DLD1 (cell line): Measurements from ENCODE around the gene ARID3A.
"Not testable (repeated sequence)": the region's sequence is repeated elsewhere in the genome, so short reads cannot be mapped to it uniquely, and the experiment has no call there.

Experiments
- in situ Hi-C: cut with HindIII; loops from 2 replicates; pipeline ENCODE4 v1.10.0; 2017; ENCODE audit warnings: low sequenced_read_pairs

Gene ARID3A

GRCh38 chr19:1014161-1015060, 88.6 kb downstream of the ARID3A start:
- in situ Hi-C loops, result no loop called here

GRCh38 chr19:1015061-1015781, 89.4 kb downstream of the ARID3A start:
- in situ Hi-C loops, result no loop called here

DNA sequence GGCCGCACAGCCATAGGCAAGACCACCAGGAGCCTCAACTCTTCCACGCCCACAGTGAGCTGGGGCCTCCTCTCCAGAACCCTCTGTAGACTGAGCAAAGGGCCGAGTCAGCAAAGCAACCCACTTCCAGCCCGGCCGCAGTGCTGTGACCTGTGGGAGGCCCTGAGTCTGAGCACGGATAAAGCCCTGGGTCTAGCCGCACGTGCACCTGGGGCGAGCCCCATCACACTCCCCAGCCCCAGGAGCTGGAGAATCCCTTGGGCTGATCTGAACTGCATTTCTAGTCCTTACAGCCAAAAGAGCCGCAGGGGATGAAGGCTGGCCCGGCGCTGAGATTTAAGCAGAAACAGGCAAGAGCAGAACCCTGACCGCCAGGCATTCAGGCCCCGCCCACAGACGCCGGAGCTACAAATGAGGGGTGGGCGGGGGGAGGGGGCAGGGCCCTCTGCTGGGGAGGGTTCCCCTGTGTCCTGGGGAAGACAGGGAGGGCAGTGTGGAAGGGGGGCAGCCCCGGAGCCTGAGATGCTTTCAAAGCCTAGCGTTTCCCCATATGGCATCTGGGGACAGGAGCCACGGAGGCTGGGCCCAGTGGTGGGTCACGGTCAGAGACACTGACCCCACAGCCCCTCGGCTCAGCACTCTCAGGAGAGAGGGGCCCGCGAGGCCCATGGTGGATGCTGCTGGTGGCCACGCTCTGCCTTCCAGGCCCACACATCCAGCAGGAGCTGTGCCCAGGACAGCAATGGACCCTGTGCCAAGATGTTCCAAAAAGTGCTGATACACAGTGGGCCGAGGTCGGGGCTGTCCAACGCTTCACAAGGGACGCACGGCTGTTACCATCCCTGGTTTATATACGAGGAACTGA, 90.2 kb downstream of the ARID3A start:
- in situ Hi-C loops, result no loop called here

DNA sequence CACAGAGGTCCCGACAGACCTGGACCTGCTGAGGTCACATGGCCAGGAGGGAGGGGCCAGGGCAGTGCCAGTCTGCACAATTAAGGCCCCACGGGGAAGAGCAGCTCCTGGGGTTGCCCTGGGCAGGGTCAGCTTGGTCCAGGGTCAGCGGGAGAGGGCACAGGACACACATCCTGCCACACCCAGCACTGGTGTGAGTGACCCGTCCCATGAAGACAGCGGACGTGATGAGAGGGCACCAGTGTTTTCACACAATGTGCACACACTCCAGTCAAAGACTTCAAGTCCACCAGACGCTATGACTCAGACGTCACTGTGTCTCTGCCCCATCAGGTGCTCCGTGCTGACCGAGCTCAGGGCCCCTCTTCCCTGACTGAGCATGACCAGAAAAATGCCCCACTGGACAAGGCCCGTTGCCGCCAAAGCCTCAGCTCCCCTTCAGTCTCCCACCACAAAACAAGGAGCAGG, 90.8 kb downstream of the ARID3A start:
- in situ Hi-C loops, result no loop called here

DNA sequence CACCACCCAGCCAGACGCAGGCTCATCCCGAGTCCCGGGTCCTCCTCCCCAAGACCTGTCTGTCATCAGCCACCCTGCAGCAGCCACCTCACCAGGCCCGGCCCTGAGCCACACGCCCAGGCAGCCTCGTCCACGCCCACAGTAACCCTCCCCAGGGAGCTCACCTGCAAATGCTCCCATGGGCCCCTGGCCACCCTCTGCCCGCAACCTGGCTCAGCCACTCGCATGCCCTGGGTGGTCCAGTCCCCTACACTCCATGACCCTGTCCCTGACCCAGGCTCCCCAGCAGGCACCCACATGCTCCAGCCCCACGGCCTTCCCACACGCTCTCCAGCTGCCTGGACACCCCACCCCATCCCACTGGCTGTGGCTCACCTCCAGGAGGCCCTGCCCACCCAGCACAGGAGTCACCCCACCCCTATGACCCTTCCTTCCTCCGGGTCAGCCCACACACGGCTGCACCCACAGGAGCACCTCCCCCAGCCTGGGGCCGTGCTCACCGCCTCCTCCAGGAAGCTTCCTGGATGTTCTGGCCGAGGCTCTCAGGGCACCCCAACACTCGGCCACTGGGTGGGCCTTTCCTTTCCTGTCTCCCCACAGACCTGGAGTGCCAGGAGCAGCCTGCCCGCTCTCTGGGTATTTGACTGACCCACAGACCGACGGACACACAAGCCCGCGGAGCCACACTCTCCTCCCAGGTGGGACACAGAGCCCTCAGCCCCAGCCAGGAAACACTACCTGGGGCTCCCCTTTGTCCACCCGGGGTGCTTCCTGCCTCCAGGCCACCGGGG, 91.5 kb downstream of the ARID3A start:
- in situ Hi-C loops, result no loop called here

DNA sequence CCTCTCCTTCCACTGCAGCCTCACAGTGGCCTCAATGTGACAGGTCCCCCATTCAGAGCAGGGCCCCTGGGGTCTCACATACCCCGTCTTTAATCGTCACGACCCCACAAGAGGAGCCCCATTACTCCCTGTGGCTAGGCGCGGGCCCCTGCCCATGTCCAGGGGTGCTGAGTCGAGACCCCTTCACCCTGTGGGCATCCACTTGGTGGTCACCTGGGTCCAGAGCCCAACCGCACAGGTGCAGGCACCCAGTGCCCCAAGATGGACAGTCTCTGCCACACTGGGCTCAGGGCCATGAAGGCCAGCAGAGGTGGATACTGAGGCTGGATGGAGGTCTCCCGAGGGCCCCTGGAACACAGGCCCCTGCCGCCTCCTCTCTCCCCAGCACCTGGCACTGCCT, 92.1 kb downstream of the ARID3A start:
- in situ Hi-C loops, result no loop called here

GRCh38 chr19:1018393-1018792, 92.6 kb downstream of the ARID3A start:
- in situ Hi-C loops, result no loop called here

- in situ Hi-C loops, result no loop called here
Observed at GRCh38 chr19:1018932-1019615, 93.2 kb downstream of the ARID3A start.

GRCh38 chr19:1019616-1019961, 93.8 kb downstream of the ARID3A start:
- in situ Hi-C loops, result no loop called here

DNA sequence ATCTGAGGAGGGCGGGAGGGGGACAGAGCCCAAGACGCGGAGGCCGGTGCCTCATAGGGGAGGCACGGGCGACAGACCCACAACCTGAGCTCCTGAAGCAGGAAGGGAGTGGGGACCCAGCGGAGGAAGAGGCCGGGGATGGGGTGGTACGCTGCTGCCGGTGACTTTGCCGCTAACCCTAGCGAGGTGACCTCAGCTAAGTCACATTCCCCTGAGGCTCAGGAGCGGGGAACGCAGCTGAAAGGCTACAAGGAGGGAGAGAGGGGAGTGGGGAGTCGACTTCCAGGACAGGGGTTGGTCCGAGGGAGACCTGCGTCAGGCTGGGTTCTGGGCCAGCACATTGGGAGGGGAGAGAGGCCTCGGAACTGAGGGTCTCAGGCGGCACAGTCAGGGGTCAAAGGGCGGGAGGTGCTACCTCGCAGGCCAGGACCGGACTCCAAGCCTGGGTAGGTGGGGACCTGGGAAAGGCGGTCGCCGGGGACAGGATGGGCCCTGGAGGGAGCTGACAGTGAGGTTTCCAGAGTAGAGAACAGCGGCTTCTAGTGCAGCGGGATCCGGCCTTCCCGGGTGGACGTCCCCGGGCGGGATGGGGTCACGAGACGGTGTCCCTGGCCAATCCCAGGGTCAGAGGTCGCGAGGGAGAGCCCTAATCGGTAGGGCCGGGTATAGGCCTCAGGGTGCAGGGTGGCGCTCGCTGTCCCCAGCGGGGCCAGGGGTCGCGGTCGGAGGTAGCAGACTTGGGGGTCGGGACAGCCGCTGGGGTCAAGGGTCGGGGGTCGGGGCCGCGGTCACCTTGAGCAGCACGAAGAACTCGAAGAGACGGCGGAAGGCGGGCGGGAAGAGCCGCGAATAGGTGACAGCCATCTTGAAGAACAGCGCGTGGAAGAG, 94.4 kb downstream of the ARID3A start:
- in situ Hi-C loops, result no loop called here

DNA sequence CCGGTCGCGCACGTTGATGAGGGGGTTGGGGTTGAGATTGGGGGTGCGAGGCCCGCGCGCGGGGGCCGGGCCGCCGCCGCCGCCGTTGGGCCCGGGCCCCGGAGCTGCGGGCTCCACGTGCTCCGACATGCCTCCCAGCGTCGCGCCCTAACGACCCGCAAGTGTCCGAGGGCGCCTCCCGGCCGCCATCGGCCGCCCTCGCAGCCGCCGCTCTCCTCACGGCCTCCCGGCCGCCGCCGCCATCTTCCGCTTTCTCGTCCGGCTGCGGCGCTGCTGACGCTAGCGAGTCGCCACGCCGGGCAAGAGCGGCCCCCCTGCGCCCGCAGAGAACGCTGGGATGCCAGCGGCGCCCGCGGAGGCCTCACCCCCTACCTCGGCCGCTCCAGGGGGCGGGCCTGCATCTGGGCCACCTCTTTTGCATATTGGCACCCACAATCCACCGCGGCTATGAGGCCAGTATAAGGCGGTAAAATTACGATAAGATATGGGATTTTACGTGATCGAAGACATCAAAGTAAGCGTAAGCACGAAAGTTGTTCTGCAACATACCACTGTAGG, 95.1 kb downstream of the ARID3A start, which contains the start of gene TMEM259:
Gene TMEM259, minus strand, starts transcription at position 256 of the 558 bp plus-strand sequence. Its CDS starts 127 bp downstream, at position 129.
- in situ Hi-C loops, result no loop called here

DNA sequence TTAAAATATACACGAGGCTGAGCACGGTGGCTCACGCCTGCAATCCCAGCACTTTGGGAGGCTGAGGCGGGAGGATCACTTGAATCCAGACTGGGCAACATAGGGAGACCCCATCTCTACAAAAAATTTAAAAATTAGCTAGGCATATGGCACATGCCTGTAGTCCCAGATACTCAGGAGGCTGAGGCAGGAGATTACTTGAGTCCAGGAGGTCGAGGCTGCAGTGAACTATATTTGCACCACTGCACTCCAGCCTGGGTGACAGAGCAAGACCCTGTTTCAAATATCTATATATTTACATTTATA, 98.0 kb downstream of the ARID3A start:
- in situ Hi-C loops, result not testable (repeated sequence)

DNA sequence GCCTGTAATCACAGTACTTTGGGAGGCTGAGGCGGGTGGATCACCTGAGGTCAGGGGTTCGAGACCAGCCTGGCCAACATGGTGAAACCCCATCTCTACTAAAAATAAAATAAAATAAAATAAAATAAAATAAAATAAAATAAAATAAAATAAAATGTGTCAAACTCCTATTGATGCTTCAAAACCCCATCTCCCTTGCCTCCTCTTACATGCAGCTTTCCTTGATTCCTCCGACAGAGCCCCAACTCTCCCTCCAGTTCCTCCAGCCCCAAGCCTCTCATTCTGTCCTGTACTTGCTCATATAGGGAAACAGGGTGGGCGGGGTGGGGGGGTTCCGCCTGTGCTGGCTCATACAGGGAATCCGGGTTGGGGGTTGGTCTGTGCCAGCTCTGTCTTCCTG, 99.2 kb downstream of the ARID3A start:
- in situ Hi-C loops, result not testable (repeated sequence)
